G401.6 (cell line): ENCODE measurements around the gene NXNL1.

Experiments used
- FAIRE-seq: peaks from 2 replicates; lab custom pipeline; 2012; peaks lifted over from hg19 to GRCh38; lab: Jason Lieb, UNC

NXNL1 gene

DNA sequence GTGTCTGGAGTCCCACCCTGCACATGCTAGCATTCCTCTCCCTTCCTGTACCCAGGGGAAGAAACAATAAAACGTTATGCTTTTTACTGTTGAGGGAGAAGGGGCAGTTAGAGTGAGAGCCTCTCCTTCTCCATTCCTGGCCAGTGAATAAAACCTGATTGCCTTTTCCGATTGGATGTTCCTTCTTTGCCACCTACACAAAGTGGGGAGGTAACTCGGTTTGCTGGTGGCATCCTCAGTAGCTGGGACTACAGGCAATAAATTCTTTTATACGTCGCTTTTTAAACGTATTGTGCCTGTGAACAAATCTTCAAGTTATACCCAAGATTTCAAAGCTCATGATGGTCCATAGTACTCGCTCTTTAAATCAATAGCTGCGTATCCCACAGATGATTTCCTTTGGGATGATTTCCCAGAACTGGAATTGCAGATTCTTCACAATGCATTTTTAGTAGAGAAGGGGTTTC, 41.5 kb downstream of the NXNL1 start:
- FAIRE-seq, result no peak

DNA sequence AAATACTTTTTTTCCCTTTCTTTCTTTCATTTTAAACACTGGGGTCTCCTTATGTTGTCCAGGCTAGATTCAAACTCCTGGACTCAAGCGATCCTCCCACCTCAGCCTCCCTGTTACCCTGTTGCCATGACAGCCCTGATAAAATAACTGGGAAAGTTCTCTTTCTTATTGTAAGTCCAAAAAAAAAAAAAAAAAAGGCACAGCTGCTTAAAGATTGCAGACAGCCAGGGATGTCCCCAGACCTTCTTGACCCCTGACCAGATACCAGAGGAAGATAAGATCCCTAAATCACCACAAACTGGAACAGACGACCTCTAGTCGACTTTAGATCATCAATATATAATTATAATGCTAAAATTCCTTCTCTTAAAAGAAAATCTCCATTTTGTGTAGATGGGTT, 42.0 kb downstream of the NXNL1 start:
- FAIRE-seq, result no peak

DNA sequence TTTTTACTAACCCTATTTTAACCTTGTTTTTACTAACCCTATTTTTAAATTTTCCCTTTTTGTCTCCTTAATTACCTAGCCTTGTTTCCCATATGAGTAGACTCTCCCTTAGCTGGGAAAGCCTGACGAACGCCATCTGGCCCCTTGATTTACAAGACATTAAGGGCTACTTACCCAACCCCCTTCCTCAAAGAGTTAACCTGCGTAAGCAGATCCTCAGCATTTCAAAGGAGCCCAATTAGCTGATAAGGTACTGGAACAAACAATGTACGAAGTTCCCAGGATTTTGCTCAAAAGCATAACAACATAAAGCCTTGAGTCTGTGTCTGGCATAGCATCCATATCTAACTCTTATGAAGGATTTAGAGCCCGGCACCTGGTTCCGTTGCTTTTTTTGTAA, 45.6 kb downstream of the NXNL1 start:
- no peak for FAIRE-seq

DNA sequence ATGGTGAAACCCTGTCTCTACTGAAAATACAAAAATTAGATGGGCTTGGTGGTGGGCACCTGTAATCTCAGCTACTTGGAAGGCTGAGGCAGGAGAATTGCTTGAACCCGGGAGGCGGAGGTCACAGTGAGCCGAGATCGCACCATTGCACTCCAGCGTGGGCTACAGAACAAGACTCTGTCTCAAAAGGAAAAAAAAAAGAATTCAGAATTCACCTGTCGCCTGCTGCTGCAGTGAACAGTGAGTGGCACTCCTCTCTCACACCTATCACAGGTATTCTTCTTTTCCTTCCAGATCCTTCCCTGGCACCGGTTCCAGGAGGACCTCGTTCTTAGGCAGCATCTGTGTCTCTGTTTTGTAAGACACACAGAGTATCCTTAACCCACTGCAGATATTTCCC, 46.6 kb downstream of the NXNL1 start:
- no peak for FAIRE-seq

DNA sequence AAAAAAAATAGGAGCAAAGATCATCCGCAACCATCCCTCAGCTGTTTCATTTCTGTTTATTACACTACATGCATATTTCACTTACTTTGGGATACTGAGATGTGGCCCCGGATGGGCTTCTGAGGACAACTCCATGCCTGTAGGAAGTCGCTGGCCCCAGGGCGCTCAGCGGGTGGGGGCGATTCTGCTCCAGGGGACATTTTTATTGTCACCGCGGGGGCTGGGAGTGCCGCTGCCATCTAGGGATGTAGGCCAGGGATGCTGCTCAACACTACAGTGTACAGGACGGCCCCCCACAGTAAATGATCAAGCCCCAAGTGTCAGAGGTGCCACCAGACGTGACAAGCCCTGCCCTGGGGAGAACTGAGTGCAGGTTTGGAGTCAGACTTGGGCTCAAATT, 48.9 kb downstream of the NXNL1 start:
- no peak for FAIRE-seq

DNA sequence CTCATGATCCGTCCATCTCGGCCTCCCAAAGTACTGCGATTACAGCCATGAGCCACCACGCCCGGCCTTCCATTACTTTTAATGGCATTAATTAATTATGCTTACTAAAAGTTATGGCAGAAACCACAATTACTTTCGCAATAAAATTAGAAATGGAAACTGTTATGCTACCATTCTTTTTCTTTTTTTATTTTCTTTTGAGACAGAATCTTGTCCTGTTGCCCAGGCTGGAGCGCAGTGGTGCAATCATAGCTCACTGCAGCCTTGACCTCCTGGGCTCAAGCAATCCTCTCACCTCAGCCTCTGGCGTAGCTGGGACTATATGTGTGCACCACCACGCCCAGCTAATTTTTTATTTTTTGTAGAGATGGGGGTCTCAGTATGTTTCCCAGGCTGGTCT, 50.7 kb downstream of the NXNL1 start:
- FAIRE-seq, result no peak

DNA sequence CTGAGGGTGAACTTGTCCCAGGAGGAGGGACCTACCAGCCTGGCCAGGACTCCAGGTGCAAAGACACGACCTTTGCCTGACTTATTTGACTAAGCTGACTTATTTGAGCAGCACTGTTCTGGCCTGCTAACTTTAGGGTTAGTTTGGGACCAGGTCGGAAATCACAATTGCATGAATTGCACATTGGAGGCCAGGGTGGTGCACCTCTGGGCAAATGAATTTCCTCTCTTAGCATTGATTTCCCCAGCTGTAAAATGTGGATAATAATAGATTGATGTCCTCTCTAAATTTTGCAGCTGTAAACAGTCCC, 53.9 kb downstream of the NXNL1 start:
- no peak for FAIRE-seq

DNA sequence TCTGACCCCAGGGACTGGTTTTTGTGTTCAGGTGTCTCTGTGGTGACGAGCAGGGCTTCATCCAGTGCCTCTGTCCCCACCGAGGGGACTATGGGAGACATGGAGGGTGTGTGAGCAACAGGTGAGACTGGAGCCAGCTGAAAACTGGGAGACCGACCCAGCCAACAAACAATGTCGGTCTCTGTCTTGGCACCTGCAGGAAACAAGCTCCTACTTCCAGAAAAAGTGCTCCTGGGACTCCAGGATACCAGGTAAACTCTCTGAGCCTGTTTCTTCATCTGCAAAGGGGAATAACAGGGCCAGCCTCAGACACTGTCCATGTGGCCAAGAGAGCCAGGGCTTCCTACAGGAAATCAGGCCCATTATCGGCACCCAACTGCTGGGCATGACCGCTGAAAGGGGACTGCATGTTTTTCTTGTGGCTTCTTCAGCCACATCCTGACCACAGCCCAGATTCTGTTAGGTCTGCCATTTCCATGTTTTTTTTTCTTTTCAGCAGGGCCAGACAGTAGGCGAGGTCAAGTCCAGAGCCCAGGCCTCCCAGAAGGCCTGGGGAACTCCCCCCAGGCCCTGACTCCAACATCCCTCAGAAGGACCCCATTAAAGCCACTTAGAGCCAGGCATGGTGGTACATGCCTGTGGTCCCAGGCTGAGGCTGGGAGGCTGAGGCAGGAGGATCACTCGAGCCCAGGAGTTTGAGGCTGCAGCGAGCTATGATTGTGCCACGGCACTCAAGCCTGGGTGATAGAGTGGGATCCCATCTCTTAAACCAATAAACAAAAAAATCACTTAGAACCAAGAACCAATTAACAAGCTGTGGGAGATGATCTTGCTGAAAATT, 54.5 kb downstream of the NXNL1 start:
- no peak for FAIRE-seq
